HG03521 (cell line): ENCODE measurements around the gene AKAP13.

Experiments
- ATAC-seq: cut with Tn5 transposase; IDR thresholded peaks from one replicate; pipeline ENCODE4 v1.9.1; 2021; ENCODE audit warnings: mild to moderate bottlenecking, moderate library complexity; ENCODE audit not compliant: unreplicated experiment

The AKAP13 gene

DNA sequence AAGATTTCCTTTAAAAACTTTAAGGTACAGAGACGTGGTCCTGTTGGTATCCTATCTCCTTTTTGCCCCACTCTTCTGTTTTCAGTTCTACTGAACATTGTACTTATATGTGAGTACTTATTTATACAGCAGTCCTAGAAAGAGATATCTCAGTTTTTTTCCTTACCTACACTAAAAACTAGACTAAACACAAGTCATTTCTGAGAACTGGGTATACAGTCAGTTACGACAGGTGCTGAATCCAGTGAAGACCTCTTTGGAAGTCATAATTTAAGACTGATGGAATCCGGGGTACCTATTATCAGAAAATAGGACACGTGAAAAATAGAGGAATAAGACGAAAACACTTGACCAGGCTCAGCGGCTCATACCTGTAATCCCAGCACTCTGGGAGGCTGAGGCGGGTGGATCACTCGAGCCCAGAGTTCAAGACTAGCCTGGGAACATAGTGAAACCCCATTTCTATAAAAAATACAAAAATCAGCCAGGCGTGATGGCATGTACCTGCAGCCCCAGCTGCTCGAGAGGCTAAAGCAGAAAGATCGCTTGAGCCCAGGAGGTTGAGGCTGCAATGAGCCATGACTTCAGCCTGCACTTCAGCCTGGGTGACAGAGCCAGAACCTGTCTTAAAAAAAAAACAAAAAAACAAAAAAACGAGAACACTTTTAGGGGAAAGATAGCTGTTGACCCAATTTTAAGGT is 338.0 kb downstream of the AKAP13 start:
- no peak for ATAC-seq

DNA sequence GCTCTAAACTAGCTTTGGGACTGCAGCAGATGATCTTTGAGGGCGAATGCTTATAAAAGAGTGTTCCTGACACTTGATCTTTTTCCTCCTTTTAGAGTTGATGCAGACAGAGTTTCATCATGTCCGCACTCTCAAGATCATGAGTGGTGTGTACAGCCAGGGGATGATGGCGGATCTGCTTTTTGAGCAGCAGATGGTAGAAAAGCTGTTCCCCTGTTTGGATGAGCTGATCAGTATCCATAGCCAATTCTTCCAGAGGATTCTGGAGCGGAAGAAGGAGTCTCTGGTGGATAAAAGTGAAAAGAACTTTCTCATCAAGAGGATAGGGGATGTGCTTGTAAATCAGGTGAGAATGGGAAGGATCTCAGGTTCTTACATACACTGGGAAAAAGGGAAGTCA is 338.6 kb downstream of the AKAP13 start:
- no peak for ATAC-seq

DNA sequence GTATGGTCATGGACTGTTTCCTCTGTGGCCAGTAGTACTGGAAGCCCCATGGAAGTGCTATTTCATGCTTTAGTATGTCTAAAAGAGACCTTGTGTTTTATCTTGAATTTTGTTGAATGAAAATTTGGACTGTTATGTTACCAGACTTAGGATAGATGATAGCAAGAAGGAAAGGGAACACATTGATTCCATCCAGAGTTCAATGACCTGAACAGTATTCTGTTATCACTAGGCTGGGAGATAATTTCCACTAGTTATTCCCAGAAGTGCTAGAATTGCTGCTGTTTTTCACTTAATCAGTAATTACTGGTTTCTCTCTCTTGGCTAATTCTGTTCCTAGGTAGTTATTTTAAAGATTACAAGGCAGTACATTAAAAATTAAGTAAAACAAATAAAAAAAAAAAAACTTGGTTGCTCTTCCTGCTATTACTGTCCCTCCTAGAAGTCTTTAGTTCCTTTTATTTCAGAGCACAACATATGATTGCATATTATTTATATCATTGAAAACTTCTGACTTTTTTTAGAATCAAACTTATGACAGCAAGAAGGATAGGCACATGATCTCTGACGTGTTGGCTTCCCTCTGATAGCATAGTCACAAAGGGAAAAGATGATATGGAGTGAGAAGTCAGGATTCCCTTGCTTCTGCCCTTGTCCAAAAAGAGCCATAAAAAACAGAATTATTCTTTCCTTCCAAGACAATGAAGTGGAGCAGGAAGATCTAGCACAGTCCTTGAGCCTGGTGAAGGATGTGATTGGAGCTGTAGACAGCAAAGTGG is 342.2 kb downstream of the AKAP13 start:
- ATAC-seq = no peak

DNA sequence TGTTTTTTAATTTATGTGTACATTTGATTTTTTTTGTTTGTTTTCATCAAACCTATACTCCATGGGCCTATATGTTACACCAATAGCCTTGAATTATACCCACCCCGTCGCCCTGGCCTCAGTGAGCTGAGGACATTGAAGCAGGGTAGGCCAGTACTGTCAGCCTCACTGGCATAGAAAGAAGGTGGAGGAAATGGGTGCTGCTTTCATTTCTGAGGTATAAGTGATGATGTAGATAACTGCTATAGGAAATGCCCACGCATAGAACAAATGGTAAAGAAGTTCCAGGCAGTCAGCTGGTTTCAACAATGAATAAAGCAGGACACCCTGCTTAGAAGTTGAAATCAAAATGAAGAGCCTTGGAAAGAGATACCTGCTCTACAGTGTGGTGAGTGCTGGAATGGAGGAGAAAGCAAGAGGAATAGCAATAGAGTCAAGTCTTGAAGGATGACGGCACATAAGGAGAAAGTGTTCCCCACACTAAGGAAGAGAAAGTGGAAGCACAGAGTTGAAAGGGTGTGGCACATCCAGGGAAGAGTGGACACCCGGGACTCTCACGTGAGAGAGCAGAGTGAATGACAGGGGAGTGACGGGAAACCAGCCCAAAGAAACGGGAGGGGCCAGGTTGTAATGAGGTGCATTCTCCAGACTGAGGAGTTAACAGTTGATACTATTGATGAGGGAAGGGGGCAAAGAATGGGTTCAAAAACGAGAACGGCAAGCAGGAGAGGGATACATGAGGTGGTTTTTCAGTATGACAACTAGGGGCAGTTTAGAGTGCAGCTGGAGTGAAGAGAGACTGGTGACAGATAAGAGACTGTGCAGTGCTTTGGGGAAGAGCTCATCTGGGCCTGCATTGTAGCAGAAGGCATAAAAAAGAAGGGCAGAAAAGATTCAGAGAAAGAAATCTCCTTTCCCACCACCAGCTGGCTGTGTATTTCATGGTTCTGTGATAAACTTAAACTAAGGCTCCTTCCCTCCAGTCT is 343.9 kb downstream of the AKAP13 start:
- no peak for ATAC-seq

DNA sequence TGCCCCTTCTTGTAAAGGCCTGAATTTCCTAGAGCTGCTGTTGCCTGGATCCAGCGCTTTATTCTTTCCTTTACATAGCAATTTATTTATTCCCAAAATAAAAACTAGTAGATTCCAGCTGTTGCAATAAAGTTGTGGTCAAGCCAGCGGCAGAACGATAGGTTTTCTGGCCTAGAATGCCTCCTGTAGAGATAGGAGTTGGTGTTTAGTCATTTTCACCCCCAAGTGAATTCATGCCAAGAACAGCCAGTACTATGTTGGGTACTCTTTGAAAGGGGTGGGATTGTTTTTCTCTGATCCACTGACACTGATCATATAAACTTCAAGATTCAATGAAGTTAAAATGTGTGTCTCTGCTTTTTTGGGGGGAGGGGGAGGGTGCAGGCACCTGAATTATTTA is 344.6 kb downstream of the AKAP13 start:
- ATAC-seq = no peak

DNA sequence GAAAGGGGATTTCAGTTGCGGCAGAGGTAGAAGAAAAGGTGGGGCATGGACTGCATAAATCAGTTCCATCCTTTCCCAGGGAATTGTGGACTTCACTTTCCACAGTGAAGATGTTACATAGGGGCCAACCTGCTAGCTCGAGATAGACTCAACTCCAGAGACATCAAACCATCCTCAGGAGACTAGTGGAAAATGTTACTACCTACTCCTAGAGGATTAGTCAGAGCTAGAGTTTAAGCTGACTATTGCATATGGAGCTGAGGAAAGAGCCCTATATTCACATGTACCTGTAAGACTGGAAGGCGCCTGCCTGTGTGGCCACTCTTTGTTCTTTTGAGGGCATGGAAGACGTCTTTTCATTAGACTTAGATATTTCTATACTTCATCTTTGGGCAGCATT is 345.2 kb downstream of the AKAP13 start:
- no peak for ATAC-seq

DNA sequence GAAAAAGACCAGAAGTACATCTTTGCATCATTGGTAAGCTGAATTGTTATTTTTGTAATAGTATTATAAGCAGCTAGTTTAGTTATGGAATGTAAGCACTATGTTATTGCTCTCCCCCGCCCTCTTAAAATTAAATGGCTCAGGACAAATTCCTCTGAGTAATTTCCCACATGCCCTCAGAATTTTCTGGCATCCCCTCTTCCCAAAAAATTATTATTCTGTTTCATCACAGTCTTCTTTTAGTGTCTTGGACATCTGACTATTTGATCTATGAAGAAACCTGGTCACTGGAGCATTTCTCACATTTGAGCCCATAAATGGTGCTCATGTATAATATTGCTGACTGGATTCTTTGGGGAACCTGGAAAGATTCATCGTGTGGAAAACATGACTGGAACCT is 346.1 kb downstream of the AKAP13 start:
- no peak for ATAC-seq

DNA sequence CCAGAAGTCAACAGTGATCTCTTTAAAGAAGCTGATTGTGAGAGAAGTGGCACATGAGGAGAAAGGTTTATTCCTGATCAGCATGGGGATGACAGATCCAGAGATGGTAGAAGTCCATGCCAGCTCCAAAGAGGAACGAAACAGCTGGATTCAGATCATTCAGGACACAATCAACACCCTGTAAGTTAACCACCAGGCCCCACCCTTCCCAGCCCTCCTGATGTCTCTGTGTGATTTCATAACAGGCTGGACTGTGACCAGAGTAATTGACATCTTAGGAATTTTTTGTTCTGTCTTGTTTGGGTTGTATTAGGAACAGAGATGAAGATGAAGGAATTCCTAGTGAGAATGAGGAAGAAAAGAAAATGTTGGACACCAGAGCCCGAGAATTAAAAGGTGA is 346.7 kb downstream of the AKAP13 start:
- ATAC-seq = no peak

DNA sequence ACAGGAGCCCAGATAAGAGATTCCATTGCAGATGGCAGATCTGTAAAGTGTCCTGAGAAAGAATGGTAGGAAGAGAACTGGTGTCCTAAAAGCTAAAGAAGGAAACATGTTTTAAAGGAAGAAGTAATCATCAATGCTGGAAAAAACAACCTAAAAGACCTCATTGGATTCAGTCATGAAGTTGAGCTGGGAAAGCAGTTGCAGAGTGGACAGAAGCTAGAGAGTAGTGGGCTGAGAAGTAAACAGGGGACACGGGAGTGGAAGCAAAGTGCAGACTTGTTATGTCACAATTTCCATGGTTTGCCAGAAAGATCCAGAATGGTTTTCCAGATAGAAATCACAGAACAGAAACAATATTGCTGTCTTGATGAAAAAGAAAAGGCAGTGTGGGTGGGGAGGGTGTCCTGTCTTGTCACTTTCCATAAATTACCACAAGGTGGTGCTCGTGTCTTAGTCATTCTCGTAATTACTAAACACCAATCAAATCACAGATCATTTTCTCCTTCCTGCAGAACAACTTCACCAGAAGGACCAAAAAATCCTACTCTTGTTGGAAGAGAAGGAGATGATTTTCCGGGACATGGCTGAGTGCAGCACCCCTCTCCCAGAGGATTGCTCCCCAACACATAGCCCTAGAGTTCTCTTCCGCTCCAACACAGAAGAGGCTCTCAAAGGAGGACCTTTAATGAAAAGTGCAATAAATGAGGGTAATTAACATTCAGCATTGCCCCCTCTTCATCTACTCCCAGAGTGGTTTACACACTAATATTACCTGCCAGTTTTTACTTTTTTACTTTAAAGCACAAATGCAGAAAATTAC is 349.8 kb downstream of the AKAP13 start:
- no peak for ATAC-seq

DNA sequence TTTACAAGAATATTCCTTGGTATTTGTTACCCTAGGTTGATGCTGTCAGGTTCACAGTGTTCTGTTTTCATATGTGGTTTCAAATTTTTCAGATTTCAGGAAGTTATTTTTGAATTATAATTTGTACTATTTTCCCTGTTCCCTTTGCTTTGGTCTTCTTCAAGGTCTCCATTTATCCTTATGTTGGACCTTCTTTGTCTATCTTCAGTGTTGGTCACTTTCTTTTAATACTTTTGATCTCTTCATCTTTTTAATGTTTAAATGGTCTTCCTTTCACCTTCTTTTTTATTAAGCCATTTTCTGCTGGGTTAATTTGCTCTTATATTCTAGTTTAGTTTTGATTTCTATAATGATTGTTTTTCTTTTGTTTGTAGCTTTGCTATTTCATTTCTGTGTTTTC is 353.0 kb downstream of the AKAP13 start:
- no peak for ATAC-seq

DNA sequence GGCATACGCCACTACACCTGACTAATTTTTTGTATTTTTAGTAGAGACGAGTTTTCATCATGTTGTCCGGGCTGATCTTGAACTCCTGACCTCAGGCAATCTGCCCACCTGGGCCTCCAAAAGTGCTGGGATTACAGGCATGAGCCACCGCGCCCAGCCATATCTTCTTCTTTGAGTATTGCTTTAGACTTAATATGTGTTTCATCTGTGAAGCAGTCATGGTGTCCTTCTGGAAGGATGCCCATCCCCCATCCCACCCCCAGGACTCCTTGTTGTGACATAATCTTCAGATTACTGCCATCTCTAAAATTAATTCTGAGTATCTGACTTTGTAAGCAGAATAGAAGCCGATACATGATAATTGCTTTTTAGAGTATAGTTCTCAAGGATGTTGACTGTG is 356.7 kb downstream of the AKAP13 start:
- no peak for ATAC-seq

DNA sequence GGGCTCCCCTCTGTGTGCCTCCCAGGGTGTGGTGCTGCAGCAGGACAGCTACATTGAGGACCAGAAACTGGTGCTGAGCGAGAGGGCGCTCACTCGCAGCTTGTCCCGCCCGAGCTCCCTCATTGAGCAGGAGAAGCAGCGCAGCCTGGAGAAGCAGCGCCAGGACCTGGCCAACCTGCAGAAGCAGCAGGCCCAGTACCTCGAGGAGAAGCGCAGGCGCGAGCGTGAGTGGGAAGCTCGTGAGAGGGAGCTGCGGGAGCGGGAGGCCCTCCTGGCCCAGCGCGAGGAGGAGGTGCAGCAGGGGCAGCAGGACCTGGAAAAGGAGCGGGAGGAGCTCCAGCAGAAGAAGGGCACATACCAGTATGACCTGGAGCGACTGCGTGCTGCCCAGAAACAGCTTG is 360.6 kb downstream of the AKAP13 start:
- ATAC-seq = no peak

DNA sequence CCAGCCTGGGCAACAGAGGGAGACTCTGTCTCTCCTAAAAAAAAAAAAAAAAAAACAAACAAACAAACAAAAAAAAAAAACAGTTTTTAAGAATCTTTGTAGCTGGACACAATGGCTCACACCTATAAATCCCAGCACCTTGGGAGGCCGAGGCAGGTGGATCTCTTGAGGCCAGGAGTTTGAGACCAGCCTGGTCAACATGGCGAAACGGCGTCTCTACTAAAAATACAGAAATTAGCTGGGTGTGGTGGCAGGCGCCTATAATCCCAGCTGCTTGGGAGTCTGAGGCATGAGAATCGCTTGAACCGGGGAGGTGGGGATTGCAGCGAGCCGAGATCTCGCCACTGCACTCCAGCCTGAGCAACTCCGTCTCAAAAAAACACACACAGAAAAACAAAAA is 361.3 kb downstream of the AKAP13 start:
- ATAC-seq = no peak

DNA sequence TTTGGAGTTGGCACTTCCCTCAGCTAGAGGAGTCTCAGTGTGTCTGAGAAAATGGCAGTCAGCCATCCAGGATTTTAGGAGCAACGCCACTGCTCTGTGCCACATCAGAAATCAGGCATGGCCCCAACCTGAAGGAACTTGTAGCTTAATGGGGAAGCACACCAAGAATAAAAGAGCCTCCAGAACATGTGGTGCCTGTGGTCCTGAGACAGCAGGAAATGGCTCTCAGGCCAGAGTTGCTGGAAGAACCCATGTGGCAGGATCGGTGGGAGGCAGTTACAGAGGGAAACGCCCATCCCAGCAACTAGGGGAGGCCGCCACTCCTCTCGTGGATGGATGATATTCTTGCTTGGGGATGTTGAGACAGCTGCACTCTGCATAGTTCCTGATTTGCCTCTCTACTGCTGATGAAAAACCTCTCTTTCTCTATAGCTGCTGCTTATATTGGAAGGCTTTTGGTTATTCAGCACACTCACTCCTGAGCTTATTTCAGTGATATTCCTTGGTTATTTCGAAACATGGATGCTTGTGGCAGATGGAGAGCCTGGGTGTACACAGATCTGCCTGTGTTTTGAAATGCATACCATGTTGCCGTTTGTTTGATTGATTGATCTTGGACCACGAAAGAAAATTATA is 361.9 kb downstream of the AKAP13 start:
- ATAC-seq = no peak

DNA sequence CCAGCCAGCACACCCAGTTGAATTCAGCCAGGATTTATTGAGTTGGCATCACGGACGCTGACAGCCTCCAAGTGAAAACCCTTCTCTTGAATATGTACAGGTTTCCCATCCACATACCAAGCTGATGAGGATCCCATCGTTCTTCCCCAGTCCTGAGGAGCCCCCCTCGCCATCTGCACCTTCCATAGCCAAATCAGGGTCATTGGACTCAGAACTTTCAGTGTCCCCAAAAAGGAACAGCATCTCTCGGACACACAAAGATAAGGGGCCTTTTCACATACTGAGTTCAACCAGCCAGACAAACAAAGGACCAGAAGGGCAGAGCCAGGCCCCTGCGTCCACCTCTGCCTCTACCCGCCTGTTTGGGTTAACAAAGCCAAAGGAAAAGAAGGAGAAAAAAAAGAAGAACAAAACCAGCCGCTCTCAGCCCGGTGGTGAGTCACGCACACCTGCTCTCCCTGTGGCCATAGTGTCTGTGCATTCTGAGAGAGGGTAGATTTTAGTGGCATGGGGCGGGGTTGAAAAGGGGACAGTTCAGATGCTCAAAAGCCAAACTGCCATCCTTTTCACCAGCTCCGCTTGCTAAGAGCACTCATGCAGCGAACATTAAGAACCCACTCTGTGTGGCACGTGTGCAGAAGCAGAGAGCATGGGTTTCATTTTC is 363.1 kb downstream of the AKAP13 start:
- ATAC-seq = no peak

DNA sequence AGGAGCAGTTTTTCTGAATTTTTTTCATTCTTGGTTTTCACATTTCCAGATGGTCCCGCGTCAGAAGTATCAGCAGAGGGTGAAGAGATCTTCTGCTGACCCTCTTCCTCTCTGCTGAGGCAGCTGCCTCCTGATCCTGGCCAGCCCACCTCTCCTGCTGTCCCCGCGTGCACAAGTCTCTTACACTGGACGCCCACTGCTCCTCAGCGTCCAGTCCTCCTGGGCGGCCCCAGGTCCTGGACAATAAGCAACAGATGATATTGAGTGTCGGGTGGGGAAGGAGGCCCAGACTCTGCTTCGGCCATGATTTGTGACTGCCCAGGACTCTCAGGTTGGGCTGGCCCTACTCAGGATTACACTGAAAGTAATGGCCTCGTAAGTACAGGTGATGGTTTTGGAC is 364.2 kb downstream of the AKAP13 start:
- ATAC-seq = no peak

DNA sequence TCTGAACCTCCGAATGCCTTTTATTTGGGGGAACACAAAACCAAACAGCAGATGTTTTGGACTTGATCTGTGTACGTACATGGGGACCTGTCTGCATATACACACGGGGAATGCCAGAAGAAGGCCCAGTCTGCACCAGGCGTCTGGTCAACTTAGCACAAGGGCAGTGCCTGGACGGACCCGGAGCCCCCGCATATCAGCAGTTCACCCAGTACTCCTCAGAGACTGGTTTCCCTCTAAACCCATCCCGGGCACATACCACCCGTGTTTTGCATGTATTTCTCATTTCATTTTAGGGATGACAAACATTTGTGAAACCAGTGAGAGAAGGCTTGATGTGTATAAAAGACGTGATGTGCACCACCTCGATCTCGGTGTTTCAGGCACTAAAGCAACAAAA is 364.6 kb downstream of the AKAP13 start:
- ATAC-seq = no peak

DNA sequence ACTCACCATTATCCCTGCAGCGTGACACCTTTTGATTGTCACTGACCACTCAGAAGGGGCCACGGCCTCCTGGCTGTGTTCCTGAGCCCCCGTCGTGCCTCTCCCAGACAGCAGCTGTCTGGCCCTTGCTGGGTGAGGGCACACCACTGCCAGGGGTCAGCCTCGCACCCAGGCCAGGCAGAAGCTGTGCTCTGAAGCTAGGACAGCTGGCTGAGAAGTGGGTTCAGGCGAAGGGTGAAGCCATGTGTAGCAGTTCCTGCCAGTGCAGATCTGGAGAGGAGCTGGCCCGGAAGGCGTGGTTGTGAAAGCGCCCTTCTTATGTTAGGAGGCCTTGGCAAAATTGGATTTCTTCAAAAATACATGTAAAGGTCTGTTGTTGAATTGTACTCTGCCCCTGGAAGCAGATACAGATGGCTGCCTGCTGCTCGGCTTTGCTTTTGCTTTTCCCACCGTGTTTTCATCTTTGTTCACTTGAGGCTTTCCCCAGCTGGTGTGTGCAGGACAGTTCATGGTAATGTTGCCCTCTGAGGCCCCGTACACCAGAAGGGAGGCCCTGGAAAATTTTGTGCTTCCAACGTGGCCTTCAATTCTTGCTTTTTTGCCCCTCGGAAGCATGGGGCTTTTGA is 365.2 kb downstream of the AKAP13 start:
- ATAC-seq = no peak

DNA sequence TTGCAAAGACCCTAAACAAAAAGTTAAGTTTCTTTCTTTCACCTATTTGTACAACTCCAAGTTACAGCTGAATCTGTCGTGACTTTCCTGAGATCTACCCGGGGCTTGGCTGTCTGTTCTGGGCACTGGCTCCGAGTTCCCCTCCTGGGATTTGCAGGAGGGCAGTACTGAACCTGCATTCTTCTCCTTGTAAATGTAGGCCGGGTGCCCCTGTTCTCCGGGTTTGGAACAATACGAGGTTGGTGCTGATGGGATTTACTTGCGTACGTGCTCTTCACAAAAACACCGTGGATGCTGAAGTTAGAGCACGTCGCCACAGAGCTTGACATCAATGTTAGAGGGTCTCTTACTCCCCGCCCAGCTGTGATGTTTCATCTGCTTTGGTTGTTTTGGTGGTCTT is 366.2 kb downstream of the AKAP13 start:
- ATAC-seq = no peak
